ENCODE results near the gene HDAC4. TPM values are rescaled to one million over a fixed set of nuclear protein-coding genes. Genes with fewer than 3 reads are reported as not detected.

Gene HDAC4
- total and polyA plus RNA-seq, 7 donors: 7.9 to 329 (median 129) TPM

GRCh38 chr2:239304533-239305221 lies 96.1 kb downstream of the HDAC4 start:
- Histone ChIP-seq H3K36me3 (ENCODE audit: insufficient read depth in 1 of 2, low read depth in 1 of 2) (peaks cover 0 to 13% of the 10 kb centered on the region in 2 donors), H3K9me3 (no peaks in the 10 kb centered on the region), H3K4me3 (peak overlapping the region; percentile 95), H3K4me1 (peaks cover 53% of the 10 kb centered on the region), H3K27ac (peak overlapping the region; percentile 97), H3K27me3 (ENCODE audit: insufficient read depth in 3 of 3, low read length in 2 of 3) (no peaks in the 10 kb centered on the region)
- ATAC-seq (peak in 1 of 4 donors; percentile 40), DNase-seq (peak in 1 of 2 donors; percentile 36)
- intact Hi-C loops (cut with DNase I): loop anchor here (1.0 to 5.0 kb wide), 3 partner anchors 57 to 96 kb away; no protein-coding TSS in a partner anchor
- TF ChIP-seq CTCF (IDR thresholded peaks at IDR 0.05): no peak
- 35 to 56% (median 37%) methylated on average over 16 of the region's 16 CpGs for WGBS, 3 donors

DNA sequence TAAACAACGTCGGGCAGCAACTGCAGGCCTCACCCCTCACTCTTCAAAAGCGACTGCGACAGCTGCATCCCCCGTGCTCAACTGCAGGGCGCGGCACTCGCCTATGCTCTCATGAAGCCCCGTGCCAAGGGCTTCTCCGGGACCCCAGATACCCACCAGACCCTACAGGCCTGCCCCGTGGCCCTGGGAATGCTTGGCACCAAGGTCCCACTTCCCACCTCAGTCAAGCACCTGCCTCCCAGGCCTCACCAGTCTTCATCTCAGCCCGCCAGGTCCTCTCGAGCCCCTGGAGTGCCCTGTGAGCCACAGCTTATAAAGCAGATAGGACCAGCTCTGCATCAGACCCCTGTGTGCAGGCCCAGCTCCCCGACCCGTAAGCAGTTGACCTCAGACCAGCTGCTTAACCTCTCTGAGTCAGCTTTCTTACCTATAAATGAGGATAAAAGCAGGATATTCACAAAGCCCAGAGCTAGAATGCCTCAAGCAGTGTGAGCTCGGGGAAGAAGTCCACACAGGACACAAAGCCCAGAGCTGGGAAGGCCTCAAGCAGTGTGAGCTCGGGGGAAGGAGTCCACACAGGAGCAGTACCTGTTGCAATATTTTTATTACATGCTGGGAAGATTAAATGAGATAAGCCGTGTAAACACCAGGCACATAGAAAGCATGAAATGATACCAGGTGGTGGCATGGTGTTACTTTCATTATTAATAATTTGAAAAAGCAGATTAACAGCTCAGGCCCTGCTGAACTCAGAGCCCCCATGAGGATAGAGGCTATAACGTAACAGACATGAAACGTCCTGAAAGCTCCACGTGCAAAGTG lies 96.9 kb downstream of the HDAC4 start:
- peaks cover 55% of the 10 kb centered on the region for H3K4me1 ChIP-seq
- intact Hi-C loops (cut with DNase I): loop anchor here in 1 of 2 donors (2.0 kb wide), 1 partner anchor 27 kb away; no protein-coding TSS in a partner anchor
- no peaks in the 10 kb centered on the region for H3K9me3 ChIP-seq
- no peak for TF ChIP-seq CTCF (IDR thresholded peaks at IDR 0.05)
- no peaks in the 10 kb centered on the region for H3K27me3 ChIP-seq (ENCODE audit: insufficient read depth in 3 of 3, low read length in 2 of 3)
- ATAC-seq (no peak), DNase-seq (peak in 1 of 2 donors; percentile 65)
- H3K36me3 ChIP-seq (ENCODE audit: insufficient read depth in 1 of 2, low read depth in 1 of 2): peaks cover 0 to 13% of the 10 kb centered on the region in 2 donors
- peak overlapping the region; percentile 95 for H3K4me3 ChIP-seq
- 35 to 44% (median 39%) methylated on average over 21 of the region's 21 CpGs for WGBS, 3 donors
- H3K27ac ChIP-seq: peak overlapping the region; percentile 97

GRCh38 chr2:239302808-239303557 lies 97.8 kb downstream of the HDAC4 start:
- intact Hi-C loops (cut with DNase I): loop anchor here in 1 of 2 donors (2.0 kb wide), 1 partner anchor 26 kb away; no protein-coding TSS in a partner anchor
- DNase-seq (no peak), ATAC-seq (peak in 1 of 4 donors; percentile 18)
- Histone ChIP-seq H3K4me3 (peak overlapping the region; percentile 95), H3K36me3 (ENCODE audit: insufficient read depth in 1 of 2, low read depth in 1 of 2) (peaks cover 0 to 13% of the 10 kb centered on the region in 2 donors), H3K9me3 (no peaks in the 10 kb centered on the region), H3K4me1 (peaks cover 60% of the 10 kb centered on the region), H3K27ac (peak overlapping the region; percentile 97), H3K27me3 (ENCODE audit: insufficient read depth in 3 of 3, low read length in 2 of 3) (no peaks in the 10 kb centered on the region)
- 42 to 68% (median 47%) methylated on average over 28 of the region's 28 CpGs for WGBS, 3 donors
- TF ChIP-seq CTCF (IDR thresholded peaks at IDR 0.05): no peak

- TF ChIP-seq CTCF (IDR thresholded peaks at IDR 0.05): no peak
- DNase-seq (peak; percentile 65 to 86), ATAC-seq (peak; percentile 46 to 59 (median 54))
- Histone ChIP-seq H3K4me3 (peak overlapping the region; percentile 95), H3K9me3 (no peaks in the 10 kb centered on the region), H3K27ac (peak overlapping the region; percentile 97), H3K27me3 (ENCODE audit: insufficient read depth in 3 of 3, low read length in 2 of 3) (no peaks in the 10 kb centered on the region), H3K36me3 (ENCODE audit: insufficient read depth in 1 of 2, low read depth in 1 of 2) (peaks cover 0 to 18% of the 10 kb centered on the region in 2 donors), H3K4me1 (peaks cover 67% of the 10 kb centered on the region)
- WGBS, 3 donors: 29 to 58% (median 36%) methylated on average over 16 of the region's 16 CpGs
- intact Hi-C loops (cut with DNase I): loop anchor here in 1 of 2 donors (2.0 kb wide), 1 partner anchor 25 kb away; no protein-coding TSS in a partner anchor
These were observed 98.6 kb downstream of the HDAC4 start for GRCh38 chr2:239302083-239302807.

Data from psoas muscle (tissue), 8 donors.